Fibroblast of villous mesenchyme (primary cell): ENCODE results near the gene CRY1. TPM values are rescaled to one million over a fixed set of nuclear protein-coding genes. Genes with fewer than 3 reads are reported as not detected.

Experiments used
- DNase-seq: peaks from one replicate; pipeline ENCODE4 v3.0.0-alpha.2; 2010; ENCODE audit warnings: low read depth
- H3K4me3 ChIP-seq: 2 replicates; pipeline ENCODE4 v1.5.1; 2011; ENCODE audit warnings: low read depth, mild to moderate bottlenecking, low read length
- total RNA-seq: library from RNA; depleted of rRNA; stranded (reverse); fragments of >200 nt; gene quantifications from 2 replicates; pipeline ENCODE4 v1.2.3, GENCODE V29; 2012
- TF ChIP-seq, protein P1 (sequence below): IDR thresholded peaks from 2 replicates; pipeline ENCODE4 v1.5.1; 2012; ENCODE audit warnings: low read depth, mild to moderate bottlenecking, low read length; ENCODE audit not compliant: insufficient read depth

Gene CRY1
- total RNA-seq, 1 donor: 25.5 TPM

GRCh38 chr12:106984588-106985137 is 108.7 kb downstream of the CRY1 start:
- TF ChIP-seq, protein P1, sequence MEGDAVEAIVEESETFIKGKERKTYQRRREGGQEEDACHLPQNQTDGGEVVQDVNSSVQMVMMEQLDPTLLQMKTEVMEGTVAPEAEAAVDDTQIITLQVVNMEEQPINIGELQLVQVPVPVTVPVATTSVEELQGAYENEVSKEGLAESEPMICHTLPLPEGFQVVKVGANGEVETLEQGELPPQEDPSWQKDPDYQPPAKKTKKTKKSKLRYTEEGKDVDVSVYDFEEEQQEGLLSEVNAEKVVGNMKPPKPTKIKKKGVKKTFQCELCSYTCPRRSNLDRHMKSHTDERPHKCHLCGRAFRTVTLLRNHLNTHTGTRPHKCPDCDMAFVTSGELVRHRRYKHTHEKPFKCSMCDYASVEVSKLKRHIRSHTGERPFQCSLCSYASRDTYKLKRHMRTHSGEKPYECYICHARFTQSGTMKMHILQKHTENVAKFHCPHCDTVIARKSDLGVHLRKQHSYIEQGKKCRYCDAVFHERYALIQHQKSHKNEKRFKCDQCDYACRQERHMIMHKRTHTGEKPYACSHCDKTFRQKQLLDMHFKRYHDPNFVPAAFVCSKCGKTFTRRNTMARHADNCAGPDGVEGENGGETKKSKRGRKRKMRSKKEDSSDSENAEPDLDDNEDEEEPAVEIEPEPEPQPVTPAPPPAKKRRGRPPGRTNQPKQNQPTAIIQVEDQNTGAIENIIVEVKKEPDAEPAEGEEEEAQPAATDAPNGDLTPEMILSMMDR: no peak
- no peak for DNase-seq
- no peak overlapping the region for H3K4me3 ChIP-seq

DNA sequence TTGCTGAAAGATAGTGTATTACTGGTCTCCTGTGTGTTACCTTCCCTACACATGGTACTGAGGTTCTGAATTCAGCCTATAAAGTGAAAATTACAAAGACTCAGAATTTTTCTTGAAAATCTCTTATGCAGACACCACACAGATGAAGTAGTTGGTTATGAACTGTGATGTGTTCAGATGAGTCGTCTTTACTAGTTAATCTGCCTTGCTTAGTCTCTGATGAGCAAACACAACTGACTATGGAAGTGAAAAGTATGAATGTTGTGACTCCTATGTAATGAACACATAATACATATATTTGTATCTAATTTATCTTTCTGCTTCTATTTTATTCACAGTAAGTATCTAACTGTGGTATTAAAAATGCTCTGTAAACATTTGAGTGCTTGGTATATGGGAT is 111.1 kb downstream of the CRY1 start:
- no peak for DNase-seq
- H3K4me3 ChIP-seq: no peak overlapping the region
- TF ChIP-seq, protein P1: no peak

DNA sequence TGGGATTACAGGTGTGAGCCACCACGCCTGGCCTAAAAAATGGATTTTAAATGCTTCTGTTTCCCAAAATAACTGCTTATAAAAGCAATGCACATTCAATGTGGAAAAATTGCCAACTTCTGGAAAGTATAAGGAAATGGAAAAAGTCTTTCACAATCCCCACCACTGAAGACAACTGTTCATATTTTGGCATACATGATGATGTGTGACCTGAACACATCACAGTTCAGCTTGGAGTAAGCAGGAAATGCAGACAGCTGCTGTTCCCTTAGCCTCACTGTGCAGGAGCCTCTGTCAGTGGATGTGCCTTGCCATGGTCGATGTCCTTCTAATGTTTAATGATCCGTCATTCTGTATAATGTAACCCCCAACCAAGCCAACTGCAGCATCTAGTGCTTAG is 111.6 kb downstream of the CRY1 start:
- TF ChIP-seq, protein P1: no peak
- DNase-seq: peak; percentile 36

GRCh38 chr12:106980944-106981343 is 112.4 kb downstream of the CRY1 start:
- H3K4me3 ChIP-seq: no peak overlapping the region
- TF ChIP-seq, protein P1: no peak
- no peak for DNase-seq

More for the DNA sequence above, 111.6 kb downstream of the CRY1 start:
- H3K4me3 ChIP-seq: no peak overlapping the region

GRCh38 chr12:106978035-106978800 is 115.1 kb downstream of the CRY1 start:
- DNase-seq: peak; percentile 54
- no peak overlapping the region for H3K4me3 ChIP-seq
- TF ChIP-seq, protein P1: no peak

GRCh38 chr12:106976668-106977067 is 116.7 kb downstream of the CRY1 start:
- H3K4me3 ChIP-seq: no peak overlapping the region
- DNase-seq: no peak
- TF ChIP-seq, protein P1: no peak
